ENCODE results near the gene PPP3R1. TPM values are rescaled to one million over a fixed set of nuclear protein-coding genes. Genes with fewer than 3 reads are reported as not detected.

Gene PPP3R1
- total and polyA plus RNA-seq, 2 donors, result 31.3 to 75.2 TPM

DNA sequence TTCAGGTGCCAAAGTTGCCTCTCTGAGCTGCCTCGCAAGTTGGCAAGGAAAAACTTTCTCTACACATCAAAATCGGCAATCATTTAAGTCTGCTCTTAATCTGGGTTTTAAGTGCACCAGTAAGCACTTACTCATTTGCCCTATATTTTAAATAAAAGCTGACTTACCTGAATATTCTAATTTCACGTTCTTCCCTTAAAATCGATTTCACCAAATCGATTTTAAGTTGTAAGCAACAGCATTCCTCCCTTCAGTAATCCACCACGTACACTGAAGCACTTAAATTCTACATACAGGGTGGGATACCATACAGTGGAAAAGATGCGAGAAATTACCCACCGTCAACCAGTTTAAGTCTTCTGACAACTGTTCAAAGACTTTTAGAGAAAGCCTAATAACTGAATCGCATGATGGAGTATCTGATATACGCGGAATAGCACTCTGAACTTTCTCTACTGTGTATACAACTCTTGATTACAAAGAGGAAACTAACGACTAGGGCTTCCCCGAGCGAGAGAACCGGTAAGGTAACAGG is 1.6 kb downstream of the PPP3R1 start:
- WGBS, result 5% methylated on average over 15 of the region's 15 CpGs
- H3K4me1 ChIP-seq (ENCODE audit: insufficient read depth), result peaks cover 3% of the 10 kb centered on the region
- no peak for DNase-seq (ENCODE audit: extremely low spot score)
- H3K36me3 ChIP-seq (ENCODE audit: insufficient read depth), result peaks cover 2% of the 10 kb centered on the region
- H3K27ac ChIP-seq (ENCODE audit: low read depth), result peak overlapping the region; percentile 98
- peak overlapping the region; percentile 99 for H3K4me3 ChIP-seq (ENCODE audit: low read depth, low read length)

- H3K4me1 ChIP-seq (ENCODE audit: insufficient read depth), result peaks cover 3% of the 10 kb centered on the region
- H3K36me3 ChIP-seq (ENCODE audit: insufficient read depth), result peaks cover 2% of the 10 kb centered on the region
- WGBS, result 12% methylated on average over 5 of the region's 5 CpGs
- no peak for DNase-seq (ENCODE audit: extremely low spot score)
- peak overlapping the region; percentile 99 for H3K4me3 ChIP-seq (ENCODE audit: low read depth, low read length)
- H3K27ac ChIP-seq (ENCODE audit: low read depth), result peak overlapping the region; percentile 5
Measured at GRCh38 chr2:68250196-68250595, 2.1 kb downstream of the PPP3R1 start.

DNA sequence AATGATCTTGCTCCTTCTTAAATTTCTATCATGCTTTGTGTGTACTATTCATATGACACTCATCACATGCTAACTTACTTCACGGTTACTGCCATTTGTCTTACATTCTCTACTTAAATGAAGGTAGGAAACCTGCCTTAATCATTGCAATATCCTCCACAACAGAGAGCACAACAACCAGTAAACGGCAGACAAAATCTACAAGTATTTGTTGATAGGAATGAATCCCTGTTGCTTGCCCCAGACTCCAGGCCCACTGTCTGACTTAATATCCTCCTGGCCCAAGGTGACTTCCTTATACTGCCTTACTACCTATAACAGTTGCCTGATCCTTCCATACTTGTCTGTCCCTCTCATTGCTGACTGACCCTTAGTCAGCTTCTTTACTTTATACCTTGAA is 3.5 kb downstream of the PPP3R1 start:
- WGBS, result 51% methylated on average over 2 of the region's 2 CpGs
- no peak overlapping the region for H3K4me3 ChIP-seq (ENCODE audit: low read depth, low read length)
- peaks cover 3% of the 10 kb centered on the region for H3K4me1 ChIP-seq (ENCODE audit: insufficient read depth)
- H3K27ac ChIP-seq (ENCODE audit: low read depth), result no peak overlapping the region
- peaks cover 2% of the 10 kb centered on the region for H3K36me3 ChIP-seq (ENCODE audit: insufficient read depth)
- DNase-seq (ENCODE audit: extremely low spot score), result no peak

GRCh38 chr2:68248361-68248760 is 4.0 kb downstream of the PPP3R1 start:
- Histone ChIP-seq H3K27ac (ENCODE audit: low read depth) (no peak overlapping the region), H3K36me3 (ENCODE audit: insufficient read depth) (peaks cover 2% of the 10 kb centered on the region), H3K4me3 (ENCODE audit: low read depth, low read length) (no peak overlapping the region), H3K4me1 (ENCODE audit: insufficient read depth) (peaks cover 3% of the 10 kb centered on the region)
- DNase-seq (ENCODE audit: extremely low spot score), result no peak
- WGBS, result 58% methylated on average over 3 of the region's 3 CpGs

DNA sequence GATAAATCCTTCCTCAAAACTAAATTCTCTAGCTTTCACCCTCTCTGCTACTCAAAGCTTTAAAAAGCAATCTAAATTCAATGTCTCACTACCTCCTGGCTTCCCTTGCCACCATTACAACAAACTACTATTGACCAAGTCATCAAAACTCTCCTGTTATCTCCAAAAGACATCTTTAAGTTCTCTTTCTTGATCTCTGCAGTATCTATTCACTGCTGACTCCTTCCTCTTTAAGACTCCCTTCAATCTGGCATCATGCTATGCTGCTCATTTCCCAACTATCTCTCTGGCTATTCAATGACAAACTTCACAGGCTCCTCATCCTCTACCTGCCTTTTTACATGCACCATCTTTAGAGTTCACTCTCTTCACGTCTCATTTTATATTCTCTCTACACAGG is 5.9 kb downstream of the PPP3R1 start:
- WGBS, result 72% methylated on average over 1 of the region's 1 CpG
- H3K4me3 ChIP-seq (ENCODE audit: low read depth, low read length), result no peak overlapping the region
- peaks cover 3% of the 10 kb centered on the region for H3K4me1 ChIP-seq (ENCODE audit: insufficient read depth)

GRCh38 chr2:68245672-68246071 is 6.7 kb downstream of the PPP3R1 start:
- Histone ChIP-seq H3K4me3 (ENCODE audit: low read depth, low read length) (no peak overlapping the region), H3K36me3 (ENCODE audit: insufficient read depth) (peaks cover 2% of the 10 kb centered on the region), H3K4me1 (ENCODE audit: insufficient read depth) (peaks cover 3% of the 10 kb centered on the region), H3K27ac (ENCODE audit: low read depth) (no peak overlapping the region)
- DNase-seq (ENCODE audit: extremely low spot score), result no peak

More for the DNA sequence above, 5.9 kb downstream of the PPP3R1 start:
- Histone ChIP-seq H3K36me3 (ENCODE audit: insufficient read depth) (peaks cover 2% of the 10 kb centered on the region), H3K27ac (ENCODE audit: low read depth) (no peak overlapping the region)
- DNase-seq (ENCODE audit: extremely low spot score), result no peak

GRCh38 chr2:68245066-68245465 is 7.3 kb downstream of the PPP3R1 start:
- Histone ChIP-seq H3K36me3 (ENCODE audit: insufficient read depth) (peaks cover 2% of the 10 kb centered on the region), H3K4me1 (ENCODE audit: insufficient read depth) (peaks cover 3% of the 10 kb centered on the region), H3K27ac (ENCODE audit: low read depth) (no peak overlapping the region), H3K4me3 (ENCODE audit: low read depth, low read length) (no peak overlapping the region)
- WGBS, result 98% methylated on average over 4 of the region's 4 CpGs
- DNase-seq (ENCODE audit: extremely low spot score), result no peak

- no peak overlapping the region for H3K4me3 ChIP-seq (ENCODE audit: low read depth, low read length)
- no peak overlapping the region for H3K27ac ChIP-seq (ENCODE audit: low read depth)
- DNase-seq (ENCODE audit: extremely low spot score), result no peak
- peaks cover 2% of the 10 kb centered on the region for H3K36me3 ChIP-seq (ENCODE audit: insufficient read depth)
- 50% methylated on average over 2 of the region's 2 CpGs for WGBS
- H3K4me1 ChIP-seq (ENCODE audit: insufficient read depth), result peaks cover 3% of the 10 kb centered on the region
Measured at GRCh38 chr2:68244456-68244855, 7.9 kb downstream of the PPP3R1 start.

DNA sequence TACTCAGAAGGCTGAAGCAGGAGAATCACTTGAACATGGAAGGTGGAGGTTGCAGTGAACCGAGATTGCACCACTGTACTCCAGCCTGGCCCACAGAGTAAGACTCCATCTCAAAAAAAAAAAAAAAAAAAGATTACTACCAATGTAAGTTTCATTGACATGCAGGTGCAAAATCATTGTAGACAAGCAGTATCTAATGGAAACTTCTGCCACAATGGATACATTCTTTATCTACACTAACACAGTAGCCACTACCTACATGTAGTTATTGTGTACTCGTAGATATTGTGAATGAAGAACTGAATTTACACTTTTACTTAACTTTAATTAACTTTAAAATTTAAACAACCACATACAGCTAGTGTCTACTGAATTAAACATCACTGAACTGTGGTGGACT is 10.6 kb downstream of the PPP3R1 start:
- H3K36me3 ChIP-seq (ENCODE audit: insufficient read depth), result no peaks in the 10 kb centered on the region
- H3K4me3 ChIP-seq (ENCODE audit: low read depth, low read length), result no peak overlapping the region
- H3K27ac ChIP-seq (ENCODE audit: low read depth), result no peak overlapping the region
- DNase-seq (ENCODE audit: extremely low spot score), result no peak
- WGBS, result 94% methylated on average over 2 of the region's 2 CpGs
- no peaks in the 10 kb centered on the region for H3K4me1 ChIP-seq (ENCODE audit: insufficient read depth)

GRCh38 chr2:68240446-68240845 is 11.9 kb downstream of the PPP3R1 start:
- WGBS, result 77% methylated on average over 4 of the region's 4 CpGs
- H3K4me1 ChIP-seq (ENCODE audit: insufficient read depth), result no peaks in the 10 kb centered on the region

GRCh38 chr2:68238955-68239822 is 13.1 kb downstream of the PPP3R1 start:
- WGBS, result 45% methylated on average over 6 of the region's 6 CpGs
- no peak overlapping the region for H3K4me3 ChIP-seq (ENCODE audit: low read depth, low read length)
- no peaks in the 10 kb centered on the region for H3K36me3 ChIP-seq (ENCODE audit: insufficient read depth)
- no peak overlapping the region for H3K27ac ChIP-seq (ENCODE audit: low read depth)
- no peak for DNase-seq (ENCODE audit: extremely low spot score)
- H3K4me1 ChIP-seq (ENCODE audit: insufficient read depth), result no peaks in the 10 kb centered on the region

More at GRCh38 chr2:68240446-68240845, 11.9 kb downstream of the PPP3R1 start:
- DNase-seq (ENCODE audit: extremely low spot score), result no peak
- Histone ChIP-seq H3K4me3 (ENCODE audit: low read depth, low read length) (no peak overlapping the region), H3K27ac (ENCODE audit: low read depth) (no peak overlapping the region), H3K36me3 (ENCODE audit: insufficient read depth) (no peaks in the 10 kb centered on the region)

DNA sequence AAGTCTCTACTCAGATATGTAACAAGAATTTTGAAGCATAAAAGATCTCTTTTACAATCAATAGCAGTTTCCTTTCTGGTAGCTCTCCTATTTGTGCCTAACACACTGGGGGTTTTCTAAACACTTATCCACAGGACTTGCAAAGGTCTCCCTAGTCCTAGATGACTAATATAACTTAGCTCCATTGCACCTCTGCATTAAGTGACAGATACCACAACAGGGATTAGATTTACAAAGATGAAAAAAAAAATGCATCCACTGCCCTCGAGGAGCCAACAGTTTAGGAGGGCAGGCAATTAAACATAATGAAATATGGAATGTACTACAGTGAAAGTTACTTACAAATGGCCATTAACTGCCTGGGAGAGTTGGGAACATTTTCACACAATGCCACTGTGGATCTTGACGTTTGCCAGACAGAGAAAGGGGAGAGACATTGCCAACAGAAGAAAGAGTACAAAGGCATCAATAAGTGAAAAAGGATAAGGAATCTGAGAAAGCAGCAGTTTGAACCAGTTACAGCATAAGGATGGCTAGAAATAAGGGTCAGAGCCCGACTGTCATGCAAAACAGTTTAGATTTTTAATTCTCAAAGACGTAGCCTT is 14.3 kb downstream of the PPP3R1 start:
- DNase-seq (ENCODE audit: extremely low spot score), result no peak
- WGBS, result 37% methylated on average over 4 of the region's 4 CpGs
- Histone ChIP-seq H3K27ac (ENCODE audit: low read depth) (peak overlapping the region; percentile 38), H3K36me3 (ENCODE audit: insufficient read depth) (no peaks in the 10 kb centered on the region), H3K4me1 (ENCODE audit: insufficient read depth) (no peaks in the 10 kb centered on the region), H3K4me3 (ENCODE audit: low read depth, low read length) (no peak overlapping the region)

DNA sequence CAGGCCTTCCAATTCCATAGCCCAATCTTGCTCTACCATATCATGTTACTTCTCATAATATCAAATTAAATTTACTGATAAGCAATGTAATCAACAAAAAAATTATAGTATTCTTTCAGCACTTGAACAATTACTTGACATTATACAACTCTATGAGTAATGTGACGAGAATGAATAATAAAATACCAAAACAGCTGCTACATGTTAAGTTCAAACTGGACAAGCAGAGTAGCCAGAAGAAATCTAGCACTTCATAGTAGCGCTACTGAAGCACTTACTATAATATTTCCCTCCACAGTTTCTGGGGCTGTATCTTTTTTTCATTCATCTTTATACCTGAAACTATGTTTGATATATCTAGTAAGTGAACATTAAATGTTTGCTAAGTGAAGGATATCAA is 14.9 kb downstream of the PPP3R1 start:
- DNase-seq (ENCODE audit: extremely low spot score), result no peak
- Histone ChIP-seq H3K4me1 (ENCODE audit: insufficient read depth) (no peaks in the 10 kb centered on the region), H3K4me3 (ENCODE audit: low read depth, low read length) (no peak overlapping the region), H3K36me3 (ENCODE audit: insufficient read depth) (no peaks in the 10 kb centered on the region), H3K27ac (ENCODE audit: low read depth) (no peak overlapping the region)
- WGBS, result 31% methylated on average over 2 of the region's 2 CpGs

DNA sequence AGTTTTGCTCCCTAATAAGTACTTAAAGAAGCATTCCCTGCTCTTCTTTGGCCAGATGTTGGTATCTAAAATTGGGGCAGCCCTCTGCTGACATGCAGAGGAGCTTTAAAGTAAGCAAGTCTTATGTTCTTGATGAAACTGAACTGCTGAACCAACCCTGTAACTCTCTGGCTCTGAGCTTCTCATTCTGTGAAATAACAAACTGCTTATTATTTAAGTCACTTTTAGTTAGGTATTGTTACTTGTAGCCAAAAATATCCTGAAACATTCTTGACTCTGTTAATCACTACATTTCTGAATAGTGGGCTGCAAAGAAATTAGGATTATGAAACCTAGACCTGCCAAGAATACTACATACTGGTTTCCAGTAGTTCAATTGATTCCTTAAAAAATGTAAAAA is 15.5 kb downstream of the PPP3R1 start:
- Histone ChIP-seq H3K36me3 (ENCODE audit: insufficient read depth) (no peaks in the 10 kb centered on the region), H3K27ac (ENCODE audit: low read depth) (no peak overlapping the region), H3K4me1 (ENCODE audit: insufficient read depth) (no peaks in the 10 kb centered on the region), H3K4me3 (ENCODE audit: low read depth, low read length) (no peak overlapping the region)
- no peak for DNase-seq (ENCODE audit: extremely low spot score)
